Measurements from ENCODE around the gene UNK.

- TF ChIP-seq CBFB (CRISPR knock-in tag; IDR thresholded peaks at IDR 0.05) (no peak), GATAD1 (CRISPR knock-in tag; IDR thresholded peaks at IDR 0.05) (no peak), CTCF (CRISPR knock-in tag; IDR thresholded peaks at IDR 0.05) (no peak), POLR2AphosphoS5 (IDR thresholded peaks at IDR 0.05; ENCODE audit: low read depth, low read length) (no peak), SOX5 (CRISPR knock-in tag; IDR thresholded peaks at IDR 0.05; ENCODE audit: borderline replicate concordance) (no peak), USF2 (IDR thresholded peaks at IDR 0.05; ENCODE audit: low read depth, low read length) (no peak), USF2 (CRISPR knock-in tag; IDR thresholded peaks at IDR 0.05; ENCODE audit: borderline replicate concordance) (no peak), RFX5 (IDR thresholded peaks at IDR 0.05; ENCODE audit: low read depth, low read length) (no peak), KLF9 (CRISPR knock-in tag; IDR thresholded peaks at IDR 0.05; ENCODE audit: low read depth) (no peak), IRF9 (CRISPR knock-in tag; IDR thresholded peaks at IDR 0.05; ENCODE audit: borderline replicate concordance) (no peak), NBN (conservative IDR thresholded peaks at IDR 0.05) (no peak), NFATC3 (CRISPR knock-in tag; IDR thresholded peaks at IDR 0.05) (no peak), ZNF563 (CRISPR knock-in tag; IDR thresholded peaks at IDR 0.05) (no peak)
Observed at GRCh38 chr17:75759457-75759856, 25.1 kb upstream of the UNK start.

All from HepG2 (cell line).